GM12864 (cell line): Measurements from ENCODE around the gene HOPX.

Experiments
- DNase-seq: peaks from one replicate; pipeline ENCODE4 v3.0.0-alpha.2; 2011; ENCODE audit warnings: low read depth
- H3K4me3 ChIP-seq: 2 replicates; pipeline ENCODE4 v1.5.1; 2011; ENCODE audit warnings: mild to moderate bottlenecking, low read depth, low read length, control low read depth
- CTCF ChIP-seq: IDR thresholded peaks from 2 replicates; pipeline ENCODE4 v1.5.1; 2011; ENCODE audit warnings: low read depth, mild to moderate bottlenecking, moderate library complexity, low read length, control low read depth, inconsistent platforms; ENCODE audit errors: missing control alignments

Gene HOPX

GRCh38 chr4:56650262-56651055, 30.6 kb downstream of the HOPX start:
- H3K4me3 ChIP-seq: no peak overlapping the region
- no peak for TF ChIP-seq CTCF
- DNase-seq: no peak

- TF ChIP-seq CTCF: no peak
- no peak for DNase-seq
- H3K4me3 ChIP-seq: no peak overlapping the region
Observed at GRCh38 chr4:56649445-56650261, 31.4 kb downstream of the HOPX start.

GRCh38 chr4:56648824-56649151, 32.3 kb downstream of the HOPX start:
- H3K4me3 ChIP-seq: no peak overlapping the region
- no peak for TF ChIP-seq CTCF
- no peak for DNase-seq

- H3K4me3 ChIP-seq: no peak overlapping the region
- TF ChIP-seq CTCF: no peak
- no peak for DNase-seq
Observed at GRCh38 chr4:56648021-56648823, 32.9 kb downstream of the HOPX start.

- TF ChIP-seq CTCF: no peak
- no peak for DNase-seq
- no peak overlapping the region for H3K4me3 ChIP-seq
Observed at GRCh38 chr4:56646341-56646740, 34.8 kb downstream of the HOPX start.

- no peak for TF ChIP-seq CTCF
- no peak for DNase-seq
- H3K4me3 ChIP-seq: no peak overlapping the region
Observed at GRCh38 chr4:56643596-56643995, 37.5 kb downstream of the HOPX start.
